ENCODE measurements around the gene LOC101059915.
"Not testable (repeated sequence)": the region's sequence is repeated elsewhere in the genome, so short reads cannot be mapped to it uniquely, and the experiment has no call there.

Gene LOC101059915

DNA sequence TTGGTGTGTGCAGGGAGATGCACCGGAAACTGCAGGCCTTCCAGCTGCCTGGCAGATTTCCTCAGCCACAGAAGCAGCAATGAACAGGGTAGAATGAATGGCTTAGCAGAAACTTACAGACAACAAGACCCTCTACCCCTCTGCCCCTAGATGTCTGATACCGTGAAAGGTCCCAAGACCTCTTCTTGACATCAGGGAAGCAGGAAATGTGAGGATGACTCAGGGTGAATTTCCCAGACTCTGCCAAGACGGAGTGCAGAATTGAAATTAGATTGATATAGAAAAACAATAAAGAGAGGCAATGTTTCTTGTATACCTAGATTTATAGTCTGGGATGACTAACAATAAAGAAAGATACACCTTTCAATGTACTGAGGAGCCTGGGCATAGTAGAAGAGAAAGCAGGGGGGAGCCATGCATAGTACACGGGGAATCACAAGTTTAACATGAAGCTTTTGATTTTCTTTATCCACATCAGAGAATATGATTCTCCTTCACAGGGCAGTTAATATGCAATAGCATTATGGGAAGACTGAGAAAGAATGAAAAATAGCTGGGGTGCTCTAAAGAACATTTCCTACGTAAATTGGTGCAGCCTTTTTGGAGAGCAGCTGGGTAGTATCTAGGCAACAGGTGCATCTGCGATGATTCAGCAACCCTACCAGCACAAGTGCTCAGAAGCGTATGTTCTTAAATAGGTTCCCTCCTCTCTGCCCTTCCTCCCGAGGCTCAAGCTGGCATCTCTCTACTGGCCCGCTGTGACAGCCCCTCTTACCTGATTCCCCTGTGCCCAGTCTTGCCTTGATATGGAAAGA lies 30.7 kb upstream of the LOC101059915 start:
- peak in 4 of 9 donors; percentile 40 to 69 (median 45) for DNase-seq (ENCODE audit: low read depth in 6 of 9, low spot score in 9 of 9)
- Histone ChIP-seq H3K36me3 (ENCODE audit: control insufficient read depth in 2 of 2, insufficient read depth in 2 of 2, low read length in 1 of 2) (no peaks in the 10 kb centered on the region), H3K27ac (ENCODE audit: low read depth in 1 of 2, low read length in 1 of 2) (peak overlapping the region in 1 of 2 donors; percentile 18), H3K27me3 (ENCODE audit: control insufficient read depth in 2 of 2, insufficient read depth in 1 of 2, low read length in 1 of 2) (no peaks in the 10 kb centered on the region), H3K4me3 (ENCODE audit: low read length in 2 of 2) (no peak overlapping the region), H3K4me1 (ENCODE audit: control insufficient read depth in 2 of 2, insufficient read depth in 2 of 2, low read length in 2 of 2) (peaks cover 6 to 23% of the 10 kb centered on the region in 2 donors), H3K9me3 (ENCODE audit: control insufficient read depth in 2 of 2, insufficient read depth in 1 of 2, low read length in 1 of 2) (no peaks in the 10 kb centered on the region)
- 38% methylated on average over 9 of the region's 9 CpGs for WGBS

DNA sequence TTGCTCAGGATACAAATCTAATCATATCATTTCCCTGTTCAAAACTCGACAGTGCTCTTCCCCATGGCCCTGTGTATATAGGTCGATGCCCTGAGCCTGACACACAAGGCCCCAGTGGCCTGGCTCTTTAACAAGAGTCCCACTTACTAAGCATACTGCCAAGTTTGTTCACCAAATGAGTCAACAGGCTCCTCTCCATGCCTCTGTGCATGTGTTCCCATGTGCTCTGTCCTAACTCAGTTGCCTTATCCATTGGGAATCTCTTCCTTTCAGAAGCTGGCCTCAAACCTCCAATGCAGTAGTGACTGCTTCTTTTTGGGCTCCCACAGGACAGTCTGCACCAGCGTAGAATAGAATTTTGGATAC lies 30.1 kb upstream of the LOC101059915 start:
- no peak for DNase-seq (ENCODE audit: low read depth in 6 of 9, low spot score in 9 of 9)
- peaks cover 6 to 23% of the 10 kb centered on the region in 2 donors for H3K4me1 ChIP-seq (ENCODE audit: control insufficient read depth in 2 of 2, insufficient read depth in 2 of 2, low read length in 2 of 2)
- H3K27me3 ChIP-seq (ENCODE audit: control insufficient read depth in 2 of 2, insufficient read depth in 1 of 2, low read length in 1 of 2), result no peaks in the 10 kb centered on the region
- H3K4me3 ChIP-seq (ENCODE audit: low read length in 2 of 2), result no peak overlapping the region
- H3K9me3 ChIP-seq (ENCODE audit: control insufficient read depth in 2 of 2, insufficient read depth in 1 of 2, low read length in 1 of 2), result no peaks in the 10 kb centered on the region
- H3K27ac ChIP-seq (ENCODE audit: low read depth in 1 of 2, low read length in 1 of 2), result peak overlapping the region in 1 of 2 donors; percentile 12
- no peaks in the 10 kb centered on the region for H3K36me3 ChIP-seq (ENCODE audit: control insufficient read depth in 2 of 2, insufficient read depth in 2 of 2, low read length in 1 of 2)
- 90% methylated on average over 3 of the region's 3 CpGs for WGBS

DNA sequence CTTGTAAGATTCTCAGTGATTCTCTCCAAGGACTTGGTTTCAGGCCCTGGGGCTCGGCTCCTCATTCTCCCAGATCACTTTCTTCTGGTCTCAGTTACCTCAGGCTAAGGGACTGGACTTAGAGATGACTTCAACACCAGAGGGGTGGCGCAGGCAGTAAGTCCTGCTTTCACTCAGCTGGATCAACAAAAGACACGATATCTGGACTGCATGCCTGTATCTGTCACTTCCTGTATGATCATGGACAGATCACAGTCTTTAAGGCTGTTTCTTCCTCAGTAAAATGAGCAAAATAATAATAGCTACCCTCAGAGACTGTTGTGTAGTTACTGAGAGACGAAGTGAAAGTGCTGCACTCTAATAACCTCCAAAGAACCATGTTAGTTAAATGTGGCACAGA lies 29.5 kb upstream of the LOC101059915 start:
- no peaks in the 10 kb centered on the region for H3K36me3 ChIP-seq (ENCODE audit: control insufficient read depth in 2 of 2, insufficient read depth in 2 of 2, low read length in 1 of 2)
- 89% methylated on average over 4 of the region's 4 CpGs for WGBS
- H3K4me1 ChIP-seq (ENCODE audit: control insufficient read depth in 2 of 2, insufficient read depth in 2 of 2, low read length in 2 of 2), result peaks cover 6 to 23% of the 10 kb centered on the region in 2 donors
- H3K27me3 ChIP-seq (ENCODE audit: control insufficient read depth in 2 of 2, insufficient read depth in 1 of 2, low read length in 1 of 2), result no peaks in the 10 kb centered on the region
- DNase-seq (ENCODE audit: low read depth in 6 of 9, low spot score in 9 of 9), result no peak
- H3K9me3 ChIP-seq (ENCODE audit: control insufficient read depth in 2 of 2, insufficient read depth in 1 of 2, low read length in 1 of 2), result no peaks in the 10 kb centered on the region
- no peak overlapping the region for H3K27ac ChIP-seq (ENCODE audit: low read depth in 1 of 2, low read length in 1 of 2)
- H3K4me3 ChIP-seq (ENCODE audit: low read length in 2 of 2), result no peak overlapping the region

DNA sequence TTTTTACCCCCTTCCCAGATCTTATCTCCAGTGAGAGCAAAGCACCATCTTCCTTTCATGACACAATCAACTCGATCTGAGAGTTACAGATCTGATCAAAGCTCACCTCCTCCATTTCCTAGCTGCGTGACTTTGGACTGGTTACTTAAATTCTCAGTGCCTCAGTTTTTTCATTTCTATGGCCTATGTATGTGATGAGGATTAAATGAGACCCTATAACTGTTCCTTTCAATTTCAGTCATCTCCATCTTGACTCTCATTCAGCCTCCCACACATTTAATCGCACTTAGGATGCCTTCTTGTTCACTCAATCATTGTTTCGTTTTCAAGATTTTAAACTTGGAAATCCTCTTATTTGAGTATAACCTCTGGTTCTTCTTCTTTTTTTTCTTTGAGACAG lies 28.9 kb upstream of the LOC101059915 start:
- no peak overlapping the region for H3K27ac ChIP-seq (ENCODE audit: low read depth in 1 of 2, low read length in 1 of 2)
- no peaks in the 10 kb centered on the region for H3K27me3 ChIP-seq (ENCODE audit: control insufficient read depth in 2 of 2, insufficient read depth in 1 of 2, low read length in 1 of 2)
- DNase-seq (ENCODE audit: low read depth in 6 of 9, low spot score in 9 of 9), result no peak
- 73% methylated on average over 4 of the region's 4 CpGs for WGBS
- peaks cover 6 to 23% of the 10 kb centered on the region in 2 donors for H3K4me1 ChIP-seq (ENCODE audit: control insufficient read depth in 2 of 2, insufficient read depth in 2 of 2, low read length in 2 of 2)
- H3K36me3 ChIP-seq (ENCODE audit: control insufficient read depth in 2 of 2, insufficient read depth in 2 of 2, low read length in 1 of 2), result no peaks in the 10 kb centered on the region
- H3K4me3 ChIP-seq (ENCODE audit: low read length in 2 of 2), result no peak overlapping the region
- no peaks in the 10 kb centered on the region for H3K9me3 ChIP-seq (ENCODE audit: control insufficient read depth in 2 of 2, insufficient read depth in 1 of 2, low read length in 1 of 2)

DNA sequence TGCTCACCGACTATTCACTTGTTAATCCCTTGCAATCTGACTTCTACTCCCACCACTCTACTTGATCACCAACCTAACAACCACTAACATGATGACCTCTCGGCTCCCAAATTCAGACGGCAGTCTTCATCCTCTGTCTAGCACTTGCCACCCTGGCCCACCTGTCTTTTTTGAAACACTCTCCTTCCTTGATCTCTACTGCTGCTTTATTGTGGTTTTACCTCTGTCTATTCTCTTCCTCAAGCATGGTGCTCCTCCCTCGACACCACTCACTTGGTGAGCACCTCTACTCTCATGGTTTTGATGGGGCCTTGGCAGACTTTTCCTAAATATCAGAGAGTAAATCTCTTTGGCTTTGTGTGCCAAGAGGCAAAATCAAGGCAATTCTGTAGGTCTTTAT lies 27.3 kb upstream of the LOC101059915 start:
- no peaks in the 10 kb centered on the region for H3K27me3 ChIP-seq (ENCODE audit: control insufficient read depth in 2 of 2, insufficient read depth in 1 of 2, low read length in 1 of 2)
- 55% methylated on average over 4 of the region's 4 CpGs for WGBS
- H3K27ac ChIP-seq (ENCODE audit: low read depth in 1 of 2, low read length in 1 of 2), result no peak overlapping the region
- H3K9me3 ChIP-seq (ENCODE audit: control insufficient read depth in 2 of 2, insufficient read depth in 1 of 2, low read length in 1 of 2), result no peaks in the 10 kb centered on the region
- no peak overlapping the region for H3K4me3 ChIP-seq (ENCODE audit: low read length in 2 of 2)
- DNase-seq (ENCODE audit: low read depth in 6 of 9, low spot score in 9 of 9), result peak in 1 of 9 donors; percentile 38
- no peaks in the 10 kb centered on the region for H3K36me3 ChIP-seq (ENCODE audit: control insufficient read depth in 2 of 2, insufficient read depth in 2 of 2, low read length in 1 of 2)
- peaks cover 6 to 23% of the 10 kb centered on the region in 2 donors for H3K4me1 ChIP-seq (ENCODE audit: control insufficient read depth in 2 of 2, insufficient read depth in 2 of 2, low read length in 2 of 2)

DNA sequence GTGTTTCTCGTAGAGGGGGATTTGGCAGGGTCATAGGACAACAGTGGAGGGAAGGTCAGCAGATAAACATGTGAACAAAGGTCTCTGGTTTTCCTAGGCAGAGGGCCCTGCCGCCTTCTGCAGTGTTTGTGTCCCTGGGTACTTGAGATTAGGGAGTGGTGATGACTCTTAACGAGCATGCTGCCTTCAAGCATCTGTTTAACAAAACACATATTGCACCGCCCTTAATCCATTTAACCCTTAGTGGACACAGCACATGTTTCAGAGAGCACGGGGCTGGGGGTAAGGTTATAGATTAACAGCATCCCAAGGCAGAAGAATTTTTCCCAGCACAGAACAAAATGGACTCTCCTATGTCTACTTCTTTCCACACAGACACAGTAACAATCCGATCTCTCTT lies 22.9 kb upstream of the LOC101059915 start:
- 94% methylated on average over 6 of the region's 6 CpGs for WGBS
- not testable (repeated sequence) for H3K4me1 ChIP-seq (ENCODE audit: control insufficient read depth in 2 of 2, insufficient read depth in 2 of 2, low read length in 2 of 2); H3K27me3 ChIP-seq (ENCODE audit: control insufficient read depth in 2 of 2, insufficient read depth in 1 of 2, low read length in 1 of 2); H3K27ac ChIP-seq (ENCODE audit: low read depth in 1 of 2, low read length in 1 of 2); H3K4me3 ChIP-seq (ENCODE audit: low read length in 2 of 2); DNase-seq (ENCODE audit: low read depth in 6 of 9, low spot score in 9 of 9); H3K9me3 ChIP-seq (ENCODE audit: control insufficient read depth in 2 of 2, insufficient read depth in 1 of 2, low read length in 1 of 2); H3K36me3 ChIP-seq (ENCODE audit: control insufficient read depth in 2 of 2, insufficient read depth in 2 of 2, low read length in 1 of 2)

DNA sequence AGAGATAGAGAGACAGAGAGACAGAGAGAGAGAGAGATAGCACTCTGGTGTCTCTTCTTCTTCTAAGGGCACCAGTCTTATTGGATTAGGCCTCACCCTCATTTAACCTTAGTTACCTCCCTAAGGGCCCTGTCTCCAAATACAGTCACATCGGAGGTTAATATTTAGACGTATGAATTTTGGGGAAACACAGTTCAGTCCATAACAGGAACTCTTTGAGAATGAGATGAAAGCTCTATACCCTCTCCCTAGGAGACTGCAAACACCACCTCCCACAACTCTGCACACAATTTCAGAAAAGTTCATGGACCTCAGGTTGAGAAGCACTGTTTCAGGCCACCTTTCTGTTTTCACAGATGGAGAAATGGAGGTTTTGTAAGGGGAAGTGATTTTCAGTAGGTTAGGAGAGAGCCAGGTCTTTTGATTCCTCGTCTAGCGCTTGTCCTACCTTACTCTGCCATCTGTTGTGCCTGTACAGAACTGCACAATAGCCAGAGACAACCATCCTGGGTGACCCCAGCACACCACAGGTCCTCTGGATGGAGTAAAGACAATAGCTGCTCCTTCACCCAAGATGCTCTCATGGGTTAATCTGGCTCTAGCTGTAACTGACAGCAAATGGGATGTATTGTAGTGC lies 16.9 kb upstream of the LOC101059915 start:
- Histone ChIP-seq H3K4me3 (ENCODE audit: low read length in 2 of 2) (no peak overlapping the region), H3K4me1 (ENCODE audit: control insufficient read depth in 2 of 2, insufficient read depth in 2 of 2, low read length in 2 of 2) (no peaks in the 10 kb centered on the region), H3K27ac (ENCODE audit: low read depth in 1 of 2, low read length in 1 of 2) (no peak overlapping the region), H3K9me3 (ENCODE audit: control insufficient read depth in 2 of 2, insufficient read depth in 1 of 2, low read length in 1 of 2) (no peaks in the 10 kb centered on the region), H3K36me3 (ENCODE audit: control insufficient read depth in 2 of 2, insufficient read depth in 2 of 2, low read length in 1 of 2) (no peaks in the 10 kb centered on the region), H3K27me3 (ENCODE audit: control insufficient read depth in 2 of 2, insufficient read depth in 1 of 2, low read length in 1 of 2) (no peaks in the 10 kb centered on the region)
- WGBS, result 66% methylated on average over 4 of the region's 4 CpGs
- DNase-seq (ENCODE audit: low read depth in 6 of 9, low spot score in 9 of 9), result peak in 1 of 9 donors; percentile 37

DNA sequence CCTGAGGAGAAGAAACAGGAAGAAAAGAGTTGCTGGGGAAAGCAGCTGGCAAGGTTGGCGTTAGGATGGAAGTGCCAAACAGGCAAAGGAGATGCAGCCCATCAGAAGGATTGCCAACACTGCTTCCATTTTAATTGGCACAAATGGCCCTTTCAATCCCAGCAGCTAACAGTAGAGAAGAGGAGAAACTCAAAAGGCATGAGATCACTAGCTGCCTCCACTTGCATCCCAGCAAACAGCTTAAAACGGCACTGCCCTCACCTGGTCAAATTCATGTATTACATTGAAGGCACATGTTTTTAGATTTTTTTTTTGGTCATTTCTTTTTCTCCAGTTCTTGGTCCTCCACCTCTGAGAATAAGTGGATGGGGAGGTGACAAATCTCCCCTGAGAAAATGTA lies 14.9 kb upstream of the LOC101059915 start:
- H3K27ac ChIP-seq (ENCODE audit: low read depth in 1 of 2, low read length in 1 of 2), result no peak overlapping the region
- H3K36me3 ChIP-seq (ENCODE audit: control insufficient read depth in 2 of 2, insufficient read depth in 2 of 2, low read length in 1 of 2), result no peaks in the 10 kb centered on the region
- peak in 4 of 9 donors; percentile 30 to 71 (median 46) for DNase-seq (ENCODE audit: low read depth in 6 of 9, low spot score in 9 of 9)
- no peaks in the 10 kb centered on the region for H3K4me1 ChIP-seq (ENCODE audit: control insufficient read depth in 2 of 2, insufficient read depth in 2 of 2, low read length in 2 of 2)
- H3K9me3 ChIP-seq (ENCODE audit: control insufficient read depth in 2 of 2, insufficient read depth in 1 of 2, low read length in 1 of 2), result no peaks in the 10 kb centered on the region
- H3K4me3 ChIP-seq (ENCODE audit: low read length in 2 of 2), result no peak overlapping the region
- no peaks in the 10 kb centered on the region for H3K27me3 ChIP-seq (ENCODE audit: control insufficient read depth in 2 of 2, insufficient read depth in 1 of 2, low read length in 1 of 2)
- 45% methylated on average over 2 of the region's 2 CpGs for WGBS

DNA sequence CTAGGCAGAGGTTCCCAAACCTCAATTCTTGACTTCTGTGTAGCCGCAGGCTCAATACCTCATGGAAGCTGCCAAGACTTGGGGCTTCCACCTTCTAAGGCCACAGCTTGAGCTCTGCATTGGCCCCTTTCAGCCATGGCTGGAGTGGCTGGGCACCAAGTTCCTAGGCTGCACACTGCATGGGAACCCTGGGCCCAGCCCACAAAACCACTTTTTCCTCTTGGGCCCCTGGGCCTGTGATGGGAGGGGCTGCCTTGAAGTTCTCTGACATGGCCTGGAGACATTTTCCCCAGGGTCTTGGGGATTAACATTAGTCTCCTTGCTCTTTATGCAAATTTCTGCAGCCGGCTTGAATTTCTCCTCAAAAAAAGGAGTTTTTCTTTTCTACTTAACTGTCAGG lies 14.0 kb upstream of the LOC101059915 start:
- WGBS, result 95% methylated on average over 2 of the region's 2 CpGs
- Histone ChIP-seq H3K27me3 (ENCODE audit: control insufficient read depth in 2 of 2, insufficient read depth in 1 of 2, low read length in 1 of 2) (no peaks in the 10 kb centered on the region), H3K4me1 (ENCODE audit: control insufficient read depth in 2 of 2, insufficient read depth in 2 of 2, low read length in 2 of 2) (no peaks in the 10 kb centered on the region), H3K4me3 (ENCODE audit: low read length in 2 of 2) (no peak overlapping the region), H3K36me3 (ENCODE audit: control insufficient read depth in 2 of 2, insufficient read depth in 2 of 2, low read length in 1 of 2) (no peaks in the 10 kb centered on the region), H3K9me3 (ENCODE audit: control insufficient read depth in 2 of 2, insufficient read depth in 1 of 2, low read length in 1 of 2) (no peaks in the 10 kb centered on the region), H3K27ac (ENCODE audit: low read depth in 1 of 2, low read length in 1 of 2) (no peak overlapping the region)
- no peak for DNase-seq (ENCODE audit: low read depth in 6 of 9, low spot score in 9 of 9)
